ENCODE measurements around the gene PDZD2.

GRCh38 chr5:32158679-32158975 lies 519.7 kb downstream of the PDZD2 start:
- TF ChIP-seq CTCF (IDR thresholded peaks at IDR 0.05): no peak
- no peak for TF ChIP-seq POLR2A (IDR thresholded peaks at IDR 0.05)

All from prostate gland (tissue), 2 donors.